ENCODE measurements around the gene GATA3.

Gene GATA3

DNA sequence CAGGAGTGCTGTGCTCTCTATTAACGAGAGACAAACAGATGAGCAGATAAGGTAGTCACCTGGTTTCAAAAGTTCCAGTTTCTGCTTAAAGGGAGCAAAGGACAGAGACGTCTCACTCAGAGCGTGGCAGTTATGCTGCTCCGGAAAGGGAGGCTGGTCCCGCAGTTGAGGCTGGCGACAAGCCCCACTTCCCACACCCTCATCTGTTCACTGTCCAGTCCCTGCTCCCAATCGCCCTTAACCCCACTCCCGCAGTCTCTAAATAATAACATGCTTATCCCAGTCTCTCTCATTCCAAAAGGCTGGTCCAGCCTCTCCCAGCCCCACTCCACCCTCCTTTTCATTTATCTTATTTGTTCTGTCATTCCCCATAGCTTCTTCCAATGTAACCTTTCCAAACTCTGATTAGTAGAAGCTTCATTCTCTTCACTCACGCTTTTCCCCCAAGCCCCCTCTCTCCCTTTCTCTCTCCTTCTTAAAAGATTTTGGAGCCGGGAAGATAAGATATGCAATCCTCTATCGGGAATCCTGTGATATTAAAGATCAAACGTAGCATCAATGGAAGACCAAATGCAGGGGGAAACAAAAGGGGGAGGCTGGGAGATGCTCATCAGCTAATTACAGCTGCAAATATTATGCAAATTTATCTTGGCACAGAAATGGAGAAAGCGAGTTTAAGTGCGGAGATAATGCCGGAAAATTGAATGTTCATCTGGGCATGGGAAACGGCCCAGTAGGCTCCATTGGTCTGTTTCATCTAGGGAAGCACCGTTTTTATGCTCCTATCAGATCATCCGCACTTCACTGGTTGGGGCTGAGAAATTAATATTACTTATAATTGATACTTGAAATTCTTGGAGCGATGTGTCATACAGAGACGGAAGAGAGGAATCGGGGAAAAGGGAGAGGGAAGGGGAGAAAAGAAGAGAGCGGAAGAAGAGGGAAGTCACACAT is 16.3 kb upstream of the GATA3 start:
- no peak for DNase-seq (ENCODE audit: low read depth)

GRCh38 chr10:8039321-8039881 is 15.1 kb upstream of the GATA3 start:
- no peak for DNase-seq (ENCODE audit: low read depth)

- DNase-seq (ENCODE audit: low read depth), result no peak
Measured at GRCh38 chr10:8040651-8041050, 13.8 kb upstream of the GATA3 start.

- DNase-seq (ENCODE audit: low read depth), result no peak
Measured at GRCh38 chr10:8041284-8041991, 13.1 kb upstream of the GATA3 start.

DNA sequence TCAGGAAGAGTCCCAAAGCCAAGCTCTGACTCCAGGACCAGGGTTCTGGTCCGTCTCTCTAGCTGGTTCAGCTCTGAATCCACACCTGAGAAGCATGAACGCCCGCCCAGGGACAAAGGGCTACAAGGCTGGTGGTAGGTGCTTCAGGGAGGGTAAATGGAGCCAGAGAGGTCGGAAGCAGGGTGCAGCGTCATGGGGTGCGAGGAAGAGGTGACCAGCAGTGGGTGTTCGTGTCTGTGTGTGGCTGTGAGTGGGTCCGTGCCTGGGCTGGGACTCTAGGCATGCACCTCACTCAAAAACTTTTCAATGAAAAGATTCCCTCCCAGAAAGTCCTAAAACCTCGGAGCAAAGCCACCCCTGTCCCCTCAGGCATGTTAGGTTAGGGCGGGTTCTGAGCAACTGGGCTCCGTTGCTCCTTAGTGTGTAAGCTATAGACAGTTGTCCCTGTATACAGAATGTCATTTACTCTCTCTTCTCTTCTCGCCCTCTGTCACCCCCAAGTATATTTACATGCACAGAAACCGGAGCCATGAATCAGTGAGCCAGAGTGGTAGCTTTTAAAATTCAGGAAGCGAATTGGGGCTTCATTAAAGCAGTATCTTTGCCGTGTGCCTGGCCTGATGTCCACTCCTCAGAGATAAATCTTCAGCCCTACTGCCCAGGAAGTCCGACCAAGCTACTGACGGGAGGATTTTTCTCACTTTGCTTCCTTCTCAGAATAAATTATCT is 12.3 kb upstream of the GATA3 start:
- no peak for DNase-seq (ENCODE audit: low read depth)

GRCh38 chr10:8042721-8043568 is 11.5 kb upstream of the GATA3 start:
- DNase-seq (ENCODE audit: low read depth), result no peak

DNA sequence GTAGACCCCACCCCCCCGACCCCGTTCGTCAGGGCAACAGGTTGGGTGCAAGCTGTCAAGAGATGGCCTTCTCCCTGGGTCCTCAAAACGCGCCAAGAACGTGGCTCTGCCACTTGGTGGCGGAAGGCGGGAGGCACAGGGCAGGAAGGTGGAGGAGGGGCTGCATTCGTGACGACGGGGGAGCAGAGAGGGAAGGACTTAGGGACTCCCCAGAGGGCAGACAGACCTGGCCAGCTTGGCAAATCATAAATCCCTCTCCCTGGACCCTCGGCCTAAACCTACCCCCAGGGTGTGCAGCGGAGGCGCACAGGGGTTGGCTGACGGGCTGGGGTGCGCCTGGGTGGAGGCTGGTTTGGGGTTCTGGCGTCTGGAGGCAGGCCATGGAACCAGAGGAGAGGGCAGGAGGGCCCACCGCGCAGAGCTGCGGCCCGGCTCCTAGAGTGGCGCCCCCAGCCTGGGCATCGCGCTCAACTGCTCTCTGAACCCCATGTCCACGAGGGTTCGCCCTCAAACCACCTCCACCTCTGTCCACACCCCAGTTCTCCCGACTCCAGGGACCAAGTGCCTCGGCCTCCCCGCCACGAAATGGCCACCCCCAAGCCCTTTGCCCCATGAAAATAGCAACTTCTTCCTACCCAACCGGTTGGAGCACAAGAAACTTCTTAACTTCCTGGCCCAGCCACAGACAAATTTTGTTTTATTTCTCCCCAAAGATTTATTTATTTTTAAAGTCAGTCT is 10.8 kb upstream of the GATA3 start:
- DNase-seq (ENCODE audit: low read depth), result no peak

GRCh38 chr10:8044331-8044907 is 10.1 kb upstream of the GATA3 start:
- no peak for DNase-seq (ENCODE audit: low read depth)

DNA sequence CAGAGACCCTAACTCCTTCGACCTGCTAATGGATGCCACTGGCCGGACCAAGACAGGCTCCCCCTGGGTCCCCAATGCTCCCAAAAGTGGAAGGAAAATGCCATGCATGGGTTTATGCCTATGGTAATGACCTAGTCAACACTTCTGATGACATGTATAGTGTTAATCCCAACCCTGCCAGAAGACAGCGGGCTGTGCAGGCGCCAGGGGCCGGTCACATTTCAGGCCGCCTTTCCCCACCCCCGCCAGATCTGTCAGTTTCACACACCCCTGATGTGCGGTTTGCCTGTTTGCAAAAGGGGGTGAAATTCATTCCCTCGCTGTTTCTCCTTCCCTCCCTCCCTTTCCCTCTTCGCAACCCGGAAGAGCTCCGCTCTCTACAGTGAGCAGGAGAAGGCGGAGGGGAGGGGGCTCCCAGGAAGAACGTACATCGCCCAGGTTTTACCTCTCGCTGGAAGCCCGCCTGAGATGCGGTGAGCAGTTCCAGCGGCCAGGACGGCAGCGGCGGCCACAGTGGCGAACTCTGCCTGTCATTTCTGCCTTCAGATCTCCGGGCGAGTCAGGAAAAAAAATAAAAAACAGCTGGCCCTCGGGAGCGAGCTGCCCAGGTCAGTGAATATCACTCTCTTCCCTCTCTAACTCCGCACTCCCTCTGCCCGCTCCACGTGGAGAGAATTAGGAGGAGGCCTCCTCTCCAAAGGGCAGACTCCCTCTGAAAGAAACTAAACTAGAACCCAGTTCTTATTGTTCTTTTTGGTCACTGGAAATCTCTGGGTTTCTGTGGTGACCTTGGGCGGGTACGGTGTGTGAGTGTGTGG is 9.4 kb upstream of the GATA3 start:
- no peak for DNase-seq (ENCODE audit: low read depth)

GRCh38 chr10:8045726-8046494 is 8.6 kb upstream of the GATA3 start:
- DNase-seq (ENCODE audit: low read depth), result no peak

DNA sequence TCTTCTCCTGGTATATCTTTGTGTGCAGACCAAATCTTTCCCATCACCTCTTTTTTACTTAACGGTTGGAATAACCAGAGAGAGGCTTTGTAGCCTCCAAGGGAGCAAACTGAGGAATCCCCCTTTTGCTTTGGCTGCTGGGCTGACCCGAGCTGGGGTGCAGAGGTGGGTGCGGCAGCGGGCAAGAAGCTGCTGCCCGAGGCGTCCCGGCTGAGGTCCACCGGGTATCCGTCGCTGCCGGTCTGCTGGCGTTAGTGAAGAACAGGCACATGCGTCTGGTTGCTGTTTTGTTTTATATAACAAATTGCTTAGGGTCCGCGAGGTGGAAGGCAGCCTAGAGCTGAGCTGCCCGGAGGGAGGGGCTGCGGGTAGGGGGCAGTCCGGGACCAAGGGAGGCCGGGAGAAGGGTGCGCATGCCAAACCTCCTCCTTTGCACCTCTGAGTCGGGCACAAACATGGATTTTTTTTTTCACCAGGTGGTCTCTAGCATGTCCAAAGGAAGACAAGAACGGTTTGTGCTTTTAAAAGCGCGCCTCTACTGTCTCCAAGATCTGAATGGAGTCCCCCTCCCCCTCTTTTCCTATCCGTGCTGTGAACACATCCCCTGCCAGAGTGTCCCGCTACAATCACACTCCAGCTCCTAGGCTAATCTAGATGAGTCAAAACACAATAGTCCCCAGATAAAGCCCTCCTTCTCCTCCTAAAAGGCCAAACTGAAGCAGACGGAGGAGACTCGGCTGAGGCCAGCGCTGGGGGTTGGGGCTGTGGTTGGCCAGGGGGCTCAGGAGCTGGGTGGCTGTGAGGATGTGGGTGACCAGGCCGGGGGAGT is 6.8 kb upstream of the GATA3 start:
- no peak for DNase-seq (ENCODE audit: low read depth)

DNA sequence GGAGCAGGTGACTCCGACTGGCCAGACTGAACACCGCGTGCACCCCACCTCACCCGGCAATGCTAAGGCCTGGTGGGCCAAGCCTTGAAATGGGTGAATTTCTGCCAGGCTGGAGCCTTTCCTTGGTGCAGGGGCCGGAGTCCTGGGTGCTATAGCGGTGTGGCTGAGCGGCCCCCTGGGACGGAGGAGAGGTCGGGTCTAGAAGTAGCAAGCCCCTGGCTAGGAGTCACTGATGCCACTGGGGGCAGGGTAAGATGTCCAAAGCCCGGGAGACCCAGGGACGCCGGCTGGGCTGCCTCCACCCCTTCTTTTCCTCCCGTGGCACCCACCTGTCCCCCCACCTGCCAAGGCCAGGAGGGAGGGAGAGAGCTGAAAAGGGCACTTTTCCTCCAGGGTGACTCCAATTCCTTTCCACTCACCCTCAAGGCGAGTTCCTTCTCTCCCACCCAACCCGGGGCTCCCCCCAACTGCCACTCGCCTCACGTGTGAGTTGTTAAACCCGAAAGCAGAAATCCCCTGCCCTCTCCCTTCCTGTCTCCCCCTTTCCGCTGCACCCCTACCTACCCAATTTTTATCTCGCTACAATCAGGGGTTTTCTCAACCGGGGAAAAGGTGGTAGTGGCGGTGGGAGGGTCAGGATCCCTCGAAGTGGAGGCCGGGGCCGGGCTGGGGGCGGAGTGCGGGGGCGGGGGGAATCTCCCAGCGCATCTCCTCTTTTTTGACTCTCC is 6.0 kb upstream of the GATA3 start:
- DNase-seq (ENCODE audit: low read depth), result peak; percentile 47

DNA sequence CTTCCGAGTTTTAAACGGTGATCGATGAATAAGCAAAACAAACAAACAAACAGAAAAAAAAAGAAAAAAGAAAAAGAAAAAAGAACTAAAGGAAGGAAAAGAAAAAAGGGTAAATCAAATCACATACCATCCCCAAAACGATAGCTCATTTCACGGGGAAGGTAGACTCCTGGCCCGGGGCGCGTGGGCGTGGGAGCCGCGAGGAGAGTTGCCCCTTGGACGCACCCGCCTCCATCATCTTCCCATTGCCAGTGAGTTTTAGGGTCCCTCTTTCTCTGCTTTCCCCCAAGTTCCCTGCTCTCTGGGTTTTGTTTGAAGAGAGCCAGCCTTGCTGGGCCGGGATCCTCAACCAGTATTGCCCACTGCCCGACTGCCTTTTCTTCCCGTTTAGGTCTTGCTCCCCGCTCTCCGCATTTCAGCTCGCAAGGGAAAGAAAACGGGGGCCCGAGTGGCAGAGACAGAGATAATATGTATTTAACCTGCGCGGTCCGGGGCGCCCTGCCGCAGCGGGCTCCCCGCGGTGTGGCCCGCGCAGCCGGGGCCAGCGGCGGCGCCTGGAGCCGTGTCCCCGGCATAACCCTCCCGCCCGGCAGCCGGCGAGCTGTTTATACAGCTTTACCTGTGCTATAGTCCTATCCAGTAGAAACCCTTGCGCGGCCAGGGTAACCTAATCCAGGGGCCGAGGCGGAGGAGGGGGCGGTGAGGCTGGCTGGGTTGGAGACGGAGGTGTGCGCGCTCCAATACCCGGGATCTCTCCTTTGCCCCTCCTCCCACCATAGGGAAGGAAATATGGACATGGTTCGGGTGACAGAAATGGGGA is 5.2 kb upstream of the GATA3 start:
- no peak for DNase-seq (ENCODE audit: low read depth)

- DNase-seq (ENCODE audit: low read depth), result no peak
Measured at GRCh38 chr10:8049865-8050555, 4.5 kb upstream of the GATA3 start.

DNA sequence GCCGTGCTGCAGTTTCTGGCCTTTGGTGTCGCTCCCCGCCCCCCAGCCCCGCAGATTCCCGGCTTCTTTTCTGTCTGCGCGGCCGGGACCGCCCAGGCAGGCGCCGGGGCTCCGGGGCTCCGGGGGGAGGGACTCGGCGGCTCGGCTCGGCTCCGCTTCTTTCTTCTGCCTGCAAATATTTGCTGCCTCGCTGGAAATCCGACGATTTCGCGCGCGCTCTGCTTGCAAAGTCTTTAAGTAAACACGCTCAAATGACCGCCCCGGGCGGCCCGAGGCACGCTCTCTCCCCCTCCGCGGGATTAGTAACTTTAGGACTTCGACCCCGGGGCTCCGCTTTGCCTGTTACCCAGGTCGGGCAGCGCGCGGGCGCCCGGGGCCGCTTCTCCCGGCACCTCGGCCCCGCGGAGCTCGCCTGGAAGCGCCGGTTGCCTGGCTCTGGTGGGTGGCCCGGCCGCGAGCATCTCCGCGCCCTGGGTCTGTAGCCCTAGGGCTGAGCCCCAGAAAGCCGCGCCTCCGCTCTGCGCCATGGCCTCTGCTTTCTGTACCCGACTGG is 3.9 kb upstream of the GATA3 start:
- DNase-seq (ENCODE audit: low read depth), result no peak

All from stimulated activated CD8-positive, alpha-beta memory T cell treated with anti-CD3 and anti-CD28 coated beads, Interleukin-12 subunit alpha, Interleukin-12 subunit beta, amount 100 ng/mL, for 4 hours (primary cell).